Neuronal stem cell (in vitro differentiated cells): Measurements from ENCODE around the gene HMG20B.

Experiments
- DNase-seq: peaks from one replicate; pipeline ENCODE4 v3.0.0-alpha.2; 2013; ENCODE audit warnings: low spot score
- H2AFZ ChIP-seq: one replicate; pipeline ENCODE4 v1.6.1; 2013; ENCODE audit warnings: mild to moderate bottlenecking, low read length, inconsistent platforms
- H2AK5ac ChIP-seq: 2 replicates; pipeline ENCODE4 v1.6.1; 2013; ENCODE audit warnings: low read depth, mild to moderate bottlenecking, inconsistent platforms, low read length, moderate library complexity, mixed read lengths
- H2BK120ac ChIP-seq: 2 replicates; pipeline ENCODE4 v1.6.1; 2013; ENCODE audit warnings: low read depth, mild to moderate bottlenecking, inconsistent platforms, low read length, moderate library complexity, mixed read lengths
- H2BK12ac ChIP-seq: one replicate; pipeline ENCODE4 v1.6.1; 2013; ENCODE audit warnings: low read length, inconsistent platforms
- H2BK15ac ChIP-seq: 2 replicates; pipeline ENCODE4 v1.6.1; 2013; ENCODE audit warnings: mild to moderate bottlenecking, low read length, inconsistent platforms, mixed read lengths
- H2BK5ac ChIP-seq: one replicate; pipeline ENCODE4 v1.6.1; 2013; ENCODE audit warnings: inconsistent platforms, mild to moderate bottlenecking, low read length, moderate library complexity
- H3K14ac ChIP-seq: one replicate; pipeline ENCODE4 v1.6.1; 2013; ENCODE audit warnings: low read length, inconsistent platforms
- H3K18ac ChIP-seq: 2 replicates; pipeline ENCODE4 v1.6.1; 2013; ENCODE audit warnings: low read length, inconsistent platforms
- H3K23ac ChIP-seq: 2 replicates; pipeline ENCODE4 v1.6.1; 2013; ENCODE audit warnings: low read depth, mild to moderate bottlenecking, mixed read lengths, low read length, inconsistent platforms; ENCODE audit not compliant: poor library complexity
- H3K27ac ChIP-seq: replicated peaks from 3 replicates; pipeline ENCODE4 v1.5.1; 2013; ENCODE audit warnings: low read length, inconsistent platforms
- H3K27me3 ChIP-seq, 3 experiments: 2 replicates each; pipeline ENCODE4 v1.6.1; 2013; ENCODE audit warnings: low read length in 3 of 3, mild to moderate bottlenecking in 2 of 3, inconsistent platforms in 1 of 3, low read depth in 1 of 3, mixed read lengths in 1 of 3, moderate library complexity in 1 of 3; ENCODE audit not compliant: control insufficient read depth in 3 of 3, insufficient read depth in 3 of 3
- H3K36me3 ChIP-seq, 2 donors: replicated peaks in 1 of 2; 2 replicates each; pipeline ENCODE4 v1.6.1; 2013; ENCODE audit warnings: low read length in 2 of 2; ENCODE audit not compliant: control insufficient read depth in 2 of 2, insufficient read depth in 2 of 2
- H3K4ac ChIP-seq: 2 replicates; pipeline ENCODE4 v1.6.1; 2013; ENCODE audit warnings: inconsistent platforms, mild to moderate bottlenecking, low read length, moderate library complexity
- H3K4me1 ChIP-seq, 2 donors: 1 replicate in 1 of 2; 2 replicates in 1 of 2; pipeline ENCODE4 v1.6.1; 2013; ENCODE audit warnings: low read length in 2 of 2, low read depth in 1 of 2; ENCODE audit not compliant: control insufficient read depth in 2 of 2, insufficient read depth in 1 of 2
- H3K4me2 ChIP-seq: one replicate; pipeline ENCODE4 v1.6.1; 2013; ENCODE audit warnings: mild to moderate bottlenecking, low read length, inconsistent platforms; ENCODE audit not compliant: insufficient read depth, poor library complexity, severe bottlenecking
- H3K4me3 ChIP-seq, 2 donors: 2 replicates each; pipeline ENCODE4 v1.5.1; 2013; ENCODE audit warnings: low read length in 2 of 2, mild to moderate bottlenecking in 2 of 2, inconsistent platforms in 1 of 2, moderate library complexity in 1 of 2
- H3K79me1 ChIP-seq: one replicate; pipeline ENCODE4 v1.6.1; 2013; ENCODE audit warnings: low read depth, mild to moderate bottlenecking, inconsistent platforms, low read length, moderate library complexity
- H3K9ac ChIP-seq: one replicate; pipeline ENCODE4 v1.6.1; 2013; ENCODE audit warnings: mild to moderate bottlenecking, low read depth, low read length, inconsistent platforms; ENCODE audit not compliant: poor library complexity
- H3K9me3 ChIP-seq, 2 donors: replicated peaks in 1 of 2; 2 replicates each; pipeline versions ENCODE3 to v1.6.1; 2013; ENCODE audit warnings: low read length in 2 of 2, mild to moderate bottlenecking in 2 of 2, inconsistent platforms in 1 of 2, low read depth in 1 of 2, mixed read lengths in 1 of 2, moderate library complexity in 1 of 2; ENCODE audit not compliant: control insufficient read depth in 2 of 2, insufficient read depth in 1 of 2
- H4K8ac ChIP-seq: one replicate; pipeline ENCODE4 v1.6.1; 2013; ENCODE audit warnings: low read depth, mild to moderate bottlenecking, inconsistent platforms, low read length, moderate library complexity
- H4K91ac ChIP-seq: one replicate; pipeline ENCODE4 v1.6.1; 2013; ENCODE audit warnings: low read length, low read depth, mild to moderate bottlenecking, inconsistent platforms; ENCODE audit not compliant: poor library complexity
- WGBS, 2 donors: extraction: QIAGEN DNeasy Blood & Tissue Kit; methylation state at CpG; one replicate each; pipeline ENCODE4 v1.1.7; 2013; ENCODE audit warnings: missing lambda C conversion rate in 2 of 2, mixed read lengths in 1 of 2; ENCODE audit not compliant: insufficient read length in 2 of 2, insufficient replicate concordance in 1 of 2; ENCODE audit errors: extremely low coverage in 2 of 2; 5-methylcytosine and 5-hydroxymethylcytosine counted together

The HMG20B gene

DNA sequence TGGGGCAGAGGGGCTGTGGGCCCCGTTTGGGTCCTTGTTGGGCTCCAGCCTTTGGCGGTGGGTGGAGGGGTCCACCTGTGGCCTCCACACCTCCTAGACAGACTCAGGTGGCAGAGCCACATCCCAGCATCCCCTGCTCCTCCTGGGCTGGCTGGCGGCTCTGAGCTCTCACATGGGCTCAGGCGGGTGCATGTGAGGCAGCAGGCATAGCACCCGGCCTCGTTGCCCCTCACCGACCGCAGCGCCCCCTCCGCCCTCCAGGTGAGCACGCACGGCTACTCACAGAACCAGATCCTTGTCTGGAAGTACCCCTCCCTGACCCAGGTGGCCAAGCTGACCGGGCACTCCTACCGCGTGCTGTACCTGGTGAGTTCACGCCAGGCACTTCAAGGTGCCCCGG is 39.7 kb upstream of the HMG20B start:
- no peak overlapping the region for H4K8ac ChIP-seq
- H3K27me3 ChIP-seq = no peaks in the 10 kb centered on the region
- no peak overlapping the region for H3K18ac ChIP-seq
- H2BK5ac ChIP-seq = no peak overlapping the region
- no CpG with 5 or more reads among the region's 17 CpGs for WGBS, 2 donors
- no peak overlapping the region for H3K27ac ChIP-seq
- no peak overlapping the region for H2BK12ac ChIP-seq
- no peak overlapping the region for H3K14ac ChIP-seq
- peaks cover 4% of the 10 kb centered on the region for H3K79me1 ChIP-seq
- no peak overlapping the region for H2BK120ac ChIP-seq
- no peak overlapping the region for H3K9ac ChIP-seq
- H2AFZ ChIP-seq = no peak overlapping the region
- no peak overlapping the region for H3K4me3 ChIP-seq
- H3K9me3 ChIP-seq = no peaks in the 10 kb centered on the region
- H2BK15ac ChIP-seq = no peak overlapping the region
- DNase-seq = no peak
- H3K36me3 ChIP-seq = peaks cover 49 to 81% of the 10 kb centered on the region in 2 donors
- no peak overlapping the region for H4K91ac ChIP-seq
- no peaks in the 10 kb centered on the region for H3K4me1 ChIP-seq
- H3K23ac ChIP-seq = peak overlapping the region; percentile 20
- no peak overlapping the region for H3K4me2 ChIP-seq
- H3K4ac ChIP-seq = no peak overlapping the region
- H2AK5ac ChIP-seq = no peak overlapping the region

DNA sequence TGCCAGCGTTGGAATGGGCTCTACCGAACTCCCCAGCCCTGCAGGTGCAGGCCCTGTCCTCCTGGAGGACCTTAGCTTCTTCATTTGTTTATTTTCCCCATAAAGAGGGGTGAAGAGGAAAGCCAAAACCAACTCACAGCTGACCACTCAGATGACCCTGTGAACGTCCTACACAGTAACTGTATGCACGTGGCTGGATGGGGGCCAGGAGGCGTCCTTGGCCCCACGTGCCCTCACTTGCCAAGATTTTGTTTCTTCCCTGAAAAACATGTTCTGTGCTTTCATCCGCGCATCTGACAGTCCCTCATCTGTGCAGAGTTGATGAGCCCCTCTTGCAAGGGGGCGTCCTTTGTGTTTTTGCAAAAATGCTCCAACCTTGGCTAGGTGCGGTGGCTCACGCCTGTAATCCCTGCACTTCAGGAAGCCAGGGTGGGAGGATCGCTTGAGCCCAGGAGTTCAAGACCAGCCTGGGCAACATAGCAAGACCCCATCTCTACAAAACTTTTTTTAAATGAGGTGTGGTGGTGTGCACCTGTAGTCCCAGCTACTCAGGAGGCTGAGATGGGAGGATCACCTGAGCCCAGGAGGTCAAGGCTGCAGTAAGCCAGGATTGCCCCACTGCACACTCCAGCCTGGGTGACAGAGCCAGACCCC is 39.1 kb upstream of the HMG20B start:
- H3K4me3 ChIP-seq = no peak overlapping the region
- H3K79me1 ChIP-seq = peaks cover 3% of the 10 kb centered on the region
- no peaks in the 10 kb centered on the region for H3K9me3 ChIP-seq
- no peaks in the 10 kb centered on the region for H3K27me3 ChIP-seq
- no peak overlapping the region for H2BK15ac ChIP-seq
- no peak overlapping the region for H3K4ac ChIP-seq
- H3K18ac ChIP-seq = no peak overlapping the region
- H2AFZ ChIP-seq = no peak overlapping the region
- no peak overlapping the region for H3K4me2 ChIP-seq
- H3K9ac ChIP-seq = no peak overlapping the region
- no peak overlapping the region for H2BK5ac ChIP-seq
- no CpG with 5 or more reads among the region's 12 CpGs for WGBS, 2 donors
- H4K8ac ChIP-seq = no peak overlapping the region
- H4K91ac ChIP-seq = no peak overlapping the region
- peaks cover under 1% of the 10 kb centered on the region in 2 donors for H3K4me1 ChIP-seq
- H2BK12ac ChIP-seq = no peak overlapping the region
- no peak overlapping the region for H2BK120ac ChIP-seq
- H3K14ac ChIP-seq = no peak overlapping the region
- H3K27ac ChIP-seq = no peak overlapping the region
- H3K36me3 ChIP-seq = peaks cover 49 to 81% of the 10 kb centered on the region in 2 donors
- DNase-seq = no peak
- no peak overlapping the region for H2AK5ac ChIP-seq
- H3K23ac ChIP-seq = no peak overlapping the region

DNA sequence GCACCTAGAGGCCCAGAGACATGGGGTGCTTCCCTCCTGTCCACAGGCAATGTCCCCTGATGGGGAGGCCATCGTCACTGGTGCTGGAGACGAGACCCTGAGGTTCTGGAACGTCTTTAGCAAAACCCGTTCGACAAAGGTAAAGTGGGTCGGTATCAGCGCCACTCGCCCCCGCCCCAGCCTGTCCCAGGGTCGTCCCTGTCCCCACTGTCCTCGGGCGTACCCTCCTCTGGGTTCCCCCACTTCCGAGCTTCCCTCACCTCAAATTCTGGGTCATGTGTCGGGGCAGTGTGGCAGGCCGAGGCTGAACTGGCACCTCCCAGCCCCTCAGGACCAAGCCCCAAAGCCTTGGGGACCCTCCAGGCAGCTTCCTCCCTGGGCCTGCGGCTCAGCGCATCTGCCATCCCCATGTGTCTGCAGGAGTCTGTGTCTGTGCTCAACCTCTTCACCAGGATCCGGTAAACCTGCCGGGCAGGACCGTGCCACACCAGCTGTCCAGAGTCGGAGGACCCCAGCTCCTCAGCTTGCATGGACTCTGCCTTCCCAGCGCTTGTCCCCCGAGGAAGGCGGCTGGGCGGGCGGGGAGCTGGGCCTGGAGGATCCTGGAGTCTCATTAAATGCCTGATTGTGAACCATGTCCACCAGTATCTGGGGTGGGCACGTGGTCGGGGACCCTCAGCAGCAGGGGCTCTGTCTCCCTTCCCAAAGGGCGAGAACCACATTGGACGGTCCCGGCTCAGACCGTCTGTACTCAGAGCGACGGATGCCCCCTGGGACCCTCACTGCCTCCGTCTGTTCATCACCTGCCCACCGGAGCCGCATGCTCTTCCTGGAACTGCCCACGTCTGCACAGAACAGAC is 38.1 kb upstream of the HMG20B start:
- no peak overlapping the region for H4K91ac ChIP-seq
- no peak overlapping the region for H3K4me3 ChIP-seq
- H3K18ac ChIP-seq = no peak overlapping the region
- no peak overlapping the region for H3K27ac ChIP-seq
- H3K79me1 ChIP-seq = peaks cover 4% of the 10 kb centered on the region
- H2BK15ac ChIP-seq = no peak overlapping the region
- H3K4me2 ChIP-seq = no peak overlapping the region
- H4K8ac ChIP-seq = no peak overlapping the region
- no peak overlapping the region for H3K14ac ChIP-seq
- no peaks in the 10 kb centered on the region for H3K9me3 ChIP-seq
- H3K9ac ChIP-seq = no peak overlapping the region
- H3K4ac ChIP-seq = no peak overlapping the region
- H2AK5ac ChIP-seq = no peak overlapping the region
- no peak for DNase-seq
- H3K27me3 ChIP-seq = no peaks in the 10 kb centered on the region
- H3K36me3 ChIP-seq = peaks cover 51 to 82% of the 10 kb centered on the region in 2 donors
- H2AFZ ChIP-seq = no peak overlapping the region
- peak overlapping the region; percentile 39 for H2BK5ac ChIP-seq
- no peak overlapping the region for H2BK12ac ChIP-seq
- WGBS, 2 donors = no CpG with 5 or more reads among the region's 38 CpGs
- H2BK120ac ChIP-seq = no peak overlapping the region
- H3K4me1 ChIP-seq = peaks cover 6 to 8% of the 10 kb centered on the region in 2 donors
- H3K23ac ChIP-seq = peak overlapping the region; percentile 80

DNA sequence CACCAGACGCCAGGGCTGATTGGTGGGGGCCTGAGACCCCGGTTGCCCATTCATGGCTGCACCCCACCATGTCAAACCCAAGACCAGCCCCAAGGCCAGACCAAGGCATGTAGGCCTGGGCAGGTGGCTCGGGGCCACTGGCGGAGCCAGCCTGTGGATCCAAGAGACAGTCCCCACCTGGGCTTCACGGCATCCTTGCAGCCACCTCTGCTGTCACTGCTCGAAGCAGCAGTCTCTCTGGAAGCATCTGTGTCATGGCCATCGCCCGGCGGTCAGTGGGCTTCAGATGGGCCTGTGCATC is 37.6 kb upstream of the HMG20B start:
- Histone ChIP-seq H3K9ac (peak overlapping the region; percentile 21), H3K79me1 (peaks cover 4% of the 10 kb centered on the region), H4K8ac (peak overlapping the region; percentile 82), H3K27me3 (no peaks in the 10 kb centered on the region), H3K9me3 (no peaks in the 10 kb centered on the region), H2BK12ac (no peak overlapping the region), H3K14ac (no peak overlapping the region), H3K4me3 (no peak overlapping the region), H2BK120ac (no peak overlapping the region), H3K4me2 (no peak overlapping the region), H2AFZ (no peak overlapping the region), H3K36me3 (peaks cover 51 to 88% of the 10 kb centered on the region in 2 donors), H2AK5ac (no peak overlapping the region), H3K4ac (no peak overlapping the region), H2BK15ac (no peak overlapping the region), H3K23ac (peak overlapping the region; percentile 80), H2BK5ac (peak overlapping the region; percentile 39), H3K18ac (no peak overlapping the region), H3K4me1 (peaks cover 6 to 8% of the 10 kb centered on the region in 2 donors), H4K91ac (no peak overlapping the region), H3K27ac (no peak overlapping the region)
- DNase-seq = no peak
- WGBS, 2 donors = no CpG with 5 or more reads among the region's 9 CpGs
